NCI-H748 (cell line): ENCODE measurements around the gene PPP1R7.

Source experiments
- DNase-seq: peaks from one replicate; lab custom pipeline; 2025; ENCODE audit not compliant: unreplicated experiment; lab: John Stamatoyannopoulos, UW

The PPP1R7 gene

GRCh38 chr2:241138471-241138870 is 11.8 kb upstream of the PPP1R7 start:
- no peak for DNase-seq

GRCh38 chr2:241139531-241140444 is 10.5 kb upstream of the PPP1R7 start:
- DNase-seq = no peak

GRCh38 chr2:241140445-241140840 is 9.8 kb upstream of the PPP1R7 start:
- no peak for DNase-seq

- DNase-seq = no peak
These were observed 9.0 kb upstream of the PPP1R7 start for GRCh38 chr2:241141214-241141770.

- no peak for DNase-seq
These were observed 8.2 kb upstream of the PPP1R7 start for GRCh38 chr2:241142063-241142462.

- DNase-seq = no peak
These were observed 7.7 kb upstream of the PPP1R7 start for GRCh38 chr2:241142593-241142992.

- DNase-seq = no peak
These were observed 4.0 kb upstream of the PPP1R7 start for GRCh38 chr2:241146286-241146685.

- no peak for DNase-seq
These were observed 2.9 kb upstream of the PPP1R7 start for GRCh38 chr2:241147336-241147735.

- DNase-seq = peak; percentile 7
These were observed 2.0 kb upstream of the PPP1R7 start for GRCh38 chr2:241148239-241148638.

GRCh38 chr2:241148891-241149674 is 1.2 kb upstream of the PPP1R7 start, which contains the start of gene PASK:
TSS of gene PASK (minus strand) at chr2:241149472. CDS start at chr2:241143032, 6,440 bp downstream.
- DNase-seq = peak; percentile 99

GRCh38 chr2:241149675-241149924 is 667 bp upstream of the PPP1R7 start:
- no peak for DNase-seq

GRCh38 chr2:241150660-241151530 is 628 bp downstream of the PPP1R7 start:
- no peak for DNase-seq

GRCh38 chr2:241151934-241152660 is 1.8 kb downstream of the PPP1R7 start:
- DNase-seq = no peak

- no peak for DNase-seq
These were observed 3.3 kb downstream of the PPP1R7 start for GRCh38 chr2:241153616-241154015.

- no peak for DNase-seq
These were observed 4.6 kb downstream of the PPP1R7 start for GRCh38 chr2:241154915-241155314.

GRCh38 chr2:241155936-241156335 is 5.7 kb downstream of the PPP1R7 start:
- no peak for DNase-seq

GRCh38 chr2:241156971-241157441 is 6.7 kb downstream of the PPP1R7 start:
- DNase-seq = no peak

- no peak for DNase-seq
These were observed 7.7 kb downstream of the PPP1R7 start for GRCh38 chr2:241157841-241158545.

GRCh38 chr2:241158546-241158900 is 8.3 kb downstream of the PPP1R7 start:
- DNase-seq = no peak

GRCh38 chr2:241159116-241159515 is 8.8 kb downstream of the PPP1R7 start:
- no peak for DNase-seq
